Thymus (tissue), 11 donors: ENCODE measurements around the gene PAPLN. TPM values are rescaled to one million over a fixed set of nuclear protein-coding genes. Genes with fewer than 3 reads are reported as not detected.

Experiments
- DNase-seq, 9 donors: peaks; one replicate each; pipeline ENCODE4 v3.0.0-alpha.2; 2013; ENCODE audit warnings: low spot score in 9 of 9, low read depth in 6 of 9, missing footprints in 1 of 9
- H3K27ac ChIP-seq, 2 donors: one replicate each; pipeline ENCODE4 v1.5.1; 2013; ENCODE audit warnings: control low read depth in 1 of 2, low read depth in 1 of 2, low read length in 1 of 2, mild to moderate bottlenecking in 1 of 2, moderate library complexity in 1 of 2
- H3K27me3 ChIP-seq, 2 donors: one replicate each; pipeline ENCODE4 v1.5.1; 2013; ENCODE audit warnings: low read length in 1 of 2; ENCODE audit not compliant: control insufficient read depth in 2 of 2, insufficient read depth in 1 of 2
- H3K36me3 ChIP-seq, 2 donors: one replicate each; pipeline ENCODE4 v1.5.1; 2013; ENCODE audit warnings: low read length in 1 of 2, mild to moderate bottlenecking in 1 of 2, moderate library complexity in 1 of 2; ENCODE audit not compliant: control insufficient read depth in 2 of 2, insufficient read depth in 2 of 2
- H3K4me1 ChIP-seq, 2 donors: one replicate each; pipeline ENCODE4 v1.5.1; 2013; ENCODE audit warnings: low read length in 2 of 2; ENCODE audit not compliant: control insufficient read depth in 2 of 2, insufficient read depth in 2 of 2
- H3K4me3 ChIP-seq, 2 donors: one replicate each; pipeline ENCODE4 v1.5.1; 2013; ENCODE audit warnings: low read length in 2 of 2, control low read depth in 1 of 2, mild to moderate bottlenecking in 1 of 2
- H3K9me3 ChIP-seq, 2 donors: one replicate each; pipeline ENCODE4 v1.5.1; 2013; ENCODE audit warnings: low read length in 1 of 2, mild to moderate bottlenecking in 1 of 2; ENCODE audit not compliant: control insufficient read depth in 2 of 2, insufficient read depth in 1 of 2
- WGBS: extraction: QIAGEN DNeasy Blood & Tissue Kit; methylation state at CpG from one replicate; pipeline ENCODE4 v1.1.7; 2013; 5-methylcytosine and 5-hydroxymethylcytosine counted together
- polyA plus RNA-seq: library from polyadenylated mRNA; stranded (reverse); fragments of 200-250 nt; gene quantifications from one replicate; pipeline ENCODE4 v1.2.3, GENCODE V29; 2013
- total RNA-seq: library from RNA; stranded (reverse); fragments of 120-200 nt; gene quantifications from one replicate; pipeline ENCODE4 v1.2.4, GENCODE V29; 2013
- donor health status: healthy.

The PAPLN gene
- total and polyA plus RNA-seq, 2 donors = 8.7 to 20.0 TPM

GRCh38 chr14:73245480-73246325 lies 8.4 kb downstream of the PAPLN start:
- no peak overlapping the region for H3K27ac ChIP-seq
- peak overlapping the region; percentile 38 to 55 for H3K4me3 ChIP-seq
- peaks cover 10 to 49% of the 10 kb centered on the region in 2 donors for H3K4me1 ChIP-seq
- H3K9me3 ChIP-seq = peaks cover 0 to 4% of the 10 kb centered on the region in 2 donors
- H3K36me3 ChIP-seq = no peaks in the 10 kb centered on the region
- peaks cover 2 to 57% of the 10 kb centered on the region in 2 donors for H3K27me3 ChIP-seq
- 4% methylated on average over 64 of the region's 64 CpGs for WGBS
- DNase-seq = peak in 5 of 9 donors; percentile 19 to 53 (median 28)

DNA sequence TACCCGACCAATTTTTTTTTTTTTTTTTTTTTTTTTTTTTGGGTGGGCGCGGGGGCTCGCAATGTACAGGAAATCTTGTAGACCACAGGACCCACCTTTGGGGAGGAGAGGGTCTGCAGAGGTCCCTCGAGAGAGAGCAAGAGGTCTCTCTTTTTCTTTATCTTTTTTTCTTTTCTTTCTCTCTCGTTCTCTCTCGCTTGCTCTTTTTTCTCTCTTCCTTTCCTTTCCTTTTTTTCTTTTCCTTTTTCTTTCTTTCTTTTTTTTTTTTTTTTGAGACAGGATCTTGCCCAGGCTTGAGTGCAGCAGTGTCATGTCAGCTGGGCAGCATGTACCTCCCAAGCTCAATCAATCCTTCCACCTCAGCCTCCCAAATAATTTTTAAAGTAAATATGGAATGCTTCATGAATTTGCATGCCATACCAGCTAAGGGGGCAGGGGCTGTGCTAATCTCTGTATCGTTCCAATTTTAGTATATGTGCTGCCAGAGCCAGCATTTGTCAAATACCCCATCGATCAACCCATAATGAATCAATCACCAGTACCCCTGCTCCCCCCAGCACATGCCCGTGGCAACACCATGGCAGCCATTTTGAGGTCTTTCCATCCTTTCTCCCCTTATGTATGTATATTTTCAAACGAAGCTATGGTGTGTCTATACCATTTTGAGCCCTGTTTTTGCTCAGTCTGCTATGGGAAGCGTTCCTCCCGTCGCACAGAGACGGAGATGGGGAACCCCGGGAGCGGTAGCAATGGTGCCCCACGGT lies 9.3 kb downstream of the PAPLN start:
- Histone ChIP-seq H3K4me1 (peaks cover 10 to 40% of the 10 kb centered on the region in 2 donors), H3K9me3 (peaks cover 0 to 4% of the 10 kb centered on the region in 2 donors), H3K4me3 (peak overlapping the region; percentile 38 to 55), H3K27ac (no peak overlapping the region), H3K27me3 (peaks cover 0 to 48% of the 10 kb centered on the region in 2 donors), H3K36me3 (no peaks in the 10 kb centered on the region)
- DNase-seq = no peak
- WGBS = 57% methylated on average over 18 of the region's 18 CpGs

GRCh38 chr14:73248108-73248868 lies 11.0 kb downstream of the PAPLN start:
- Histone ChIP-seq H3K9me3 (peaks cover 0 to 4% of the 10 kb centered on the region in 2 donors), H3K4me1 (peaks cover 10 to 31% of the 10 kb centered on the region in 2 donors), H3K27ac (no peak overlapping the region), H3K36me3 (no peaks in the 10 kb centered on the region), H3K4me3 (no peak overlapping the region), H3K27me3 (peaks cover 0 to 37% of the 10 kb centered on the region in 2 donors)
- no peak for DNase-seq
- 86% methylated on average over 9 of the region's 9 CpGs for WGBS

GRCh38 chr14:73249108-73249507 lies 11.8 kb downstream of the PAPLN start:
- peaks cover 0 to 4% of the 10 kb centered on the region in 2 donors for H3K9me3 ChIP-seq
- H3K27ac ChIP-seq = no peak overlapping the region
- no peaks in the 10 kb centered on the region for H3K36me3 ChIP-seq
- WGBS = 97% methylated on average over 1 of the region's 1 CpG
- no peak overlapping the region for H3K4me3 ChIP-seq
- no peak for DNase-seq
- peaks cover 10 to 27% of the 10 kb centered on the region in 2 donors for H3K4me1 ChIP-seq
- H3K27me3 ChIP-seq = peaks cover 0 to 30% of the 10 kb centered on the region in 2 donors

DNA sequence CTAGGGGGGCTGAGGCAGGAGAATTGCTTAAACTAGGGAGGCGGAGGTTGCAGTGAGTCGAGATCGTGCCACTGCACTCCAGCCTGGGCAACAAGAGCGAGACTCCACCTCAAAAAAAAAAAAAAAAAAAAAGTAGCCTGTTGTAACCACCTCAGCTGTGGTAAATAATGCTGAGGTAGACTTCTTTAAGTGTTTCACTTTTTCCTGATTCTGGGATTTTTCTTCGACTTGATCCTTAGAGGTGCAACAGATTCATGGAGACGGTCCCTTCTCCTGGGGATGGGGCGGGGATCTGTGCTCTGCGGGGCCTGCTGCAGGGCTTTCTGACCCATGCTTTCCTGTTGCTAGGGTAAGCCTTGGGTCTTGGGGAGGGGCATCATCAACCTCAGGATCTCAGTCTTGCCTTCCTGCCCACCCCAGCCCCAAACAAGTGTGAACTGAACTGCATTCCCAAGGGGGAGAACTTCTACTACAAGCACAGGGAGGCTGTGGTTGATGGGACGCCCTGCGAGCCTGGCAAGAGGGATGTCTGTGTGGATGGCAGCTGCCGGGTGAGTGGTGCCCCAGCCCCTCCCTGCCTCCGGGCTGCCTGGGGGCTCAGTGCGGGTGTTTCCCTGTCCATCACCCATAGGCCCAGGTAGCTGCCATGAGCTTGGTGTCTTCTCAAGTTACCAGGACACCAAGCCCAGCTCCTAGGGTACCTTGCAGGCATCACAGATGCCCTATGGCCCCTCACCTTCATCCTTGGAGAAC lies 12.4 kb downstream of the PAPLN start:
- no peaks in the 10 kb centered on the region for H3K36me3 ChIP-seq
- peaks cover 10 to 21% of the 10 kb centered on the region in 2 donors for H3K4me1 ChIP-seq
- no peak overlapping the region for H3K27ac ChIP-seq
- DNase-seq = no peak
- H3K4me3 ChIP-seq = no peak overlapping the region
- WGBS = 91% methylated on average over 13 of the region's 13 CpGs
- H3K27me3 ChIP-seq = peaks cover 0 to 24% of the 10 kb centered on the region in 2 donors
- peaks cover 0 to 4% of the 10 kb centered on the region in 2 donors for H3K9me3 ChIP-seq

DNA sequence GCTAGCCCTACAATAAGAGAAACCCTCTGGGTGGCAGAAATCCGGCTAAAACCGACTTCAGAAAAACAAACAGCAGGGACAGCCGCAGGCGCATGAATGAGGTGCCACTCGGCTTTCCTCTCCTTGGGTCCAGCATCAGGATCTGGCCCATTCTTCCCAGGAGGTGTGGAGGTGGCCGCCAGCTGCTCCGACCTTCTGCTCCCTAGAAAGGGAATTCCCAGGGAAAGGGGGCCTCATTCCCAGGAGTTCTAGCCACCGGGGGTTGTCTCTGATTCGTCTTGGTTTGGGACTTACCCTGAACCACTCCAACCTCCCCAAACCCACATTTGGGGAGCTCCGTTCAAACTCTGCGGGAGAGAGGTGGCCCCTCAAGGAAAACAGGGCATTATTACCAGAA lies 13.0 kb downstream of the PAPLN start:
- 98% methylated on average over 11 of the region's 11 CpGs for WGBS
- H3K27ac ChIP-seq = no peak overlapping the region
- peaks cover 0 to 18% of the 10 kb centered on the region in 2 donors for H3K27me3 ChIP-seq
- H3K4me3 ChIP-seq = no peak overlapping the region
- H3K36me3 ChIP-seq = no peaks in the 10 kb centered on the region
- no peak for DNase-seq
- H3K9me3 ChIP-seq = peaks cover 0 to under 1% of the 10 kb centered on the region in 2 donors
- H3K4me1 ChIP-seq = peaks cover 9 to 15% of the 10 kb centered on the region in 2 donors

DNA sequence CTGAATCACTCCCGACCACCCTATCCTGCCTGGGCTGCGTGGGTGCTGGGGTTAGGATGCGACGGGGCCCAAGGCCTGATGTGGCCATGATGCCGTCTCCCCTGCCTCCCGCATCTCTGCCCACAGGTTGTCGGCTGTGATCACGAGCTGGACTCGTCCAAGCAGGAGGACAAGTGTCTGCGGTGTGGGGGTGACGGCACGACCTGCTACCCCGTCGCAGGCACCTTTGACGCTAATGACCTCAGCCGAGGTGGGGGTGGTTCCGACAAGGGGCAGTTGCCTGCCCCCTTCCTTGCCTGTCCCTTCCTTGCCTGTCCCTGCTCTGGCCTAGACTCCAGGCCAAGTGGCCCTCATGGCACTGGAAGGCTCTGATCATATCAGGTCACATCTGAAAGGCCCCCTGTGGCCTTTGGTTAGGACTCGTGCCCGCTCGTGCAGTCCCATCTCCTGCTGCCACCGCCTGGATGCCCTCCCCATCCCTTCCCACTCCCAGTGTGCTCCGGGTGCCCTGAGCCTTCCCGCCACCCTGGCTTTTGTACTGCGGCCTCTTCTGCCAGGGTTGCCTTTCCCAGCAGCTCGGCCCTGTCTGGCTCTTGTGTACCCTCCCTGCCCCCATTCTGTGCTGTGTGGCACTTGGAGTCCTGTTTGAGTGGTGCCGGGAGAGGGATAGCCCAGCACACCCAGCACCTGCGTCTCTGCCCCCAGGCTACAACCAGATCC lies 13.6 kb downstream of the PAPLN start:
- WGBS = 95% methylated on average over 27 of the region's 27 CpGs
- H3K36me3 ChIP-seq = no peaks in the 10 kb centered on the region
- no peak for DNase-seq
- peaks cover 5 to 9% of the 10 kb centered on the region in 2 donors for H3K4me1 ChIP-seq
- H3K27ac ChIP-seq = no peak overlapping the region
- H3K9me3 ChIP-seq = no peaks in the 10 kb centered on the region
- H3K27me3 ChIP-seq = peaks cover 0 to 12% of the 10 kb centered on the region in 2 donors
- H3K4me3 ChIP-seq = no peak overlapping the region
